Stimulated activated CD4-positive, alpha-beta T cell treated with anti-CD3 and anti-CD28 coated beads, TNF-alpha, amount 100 ng/mL, for 24 hours (primary cell): Measurements from ENCODE around the gene TSPOAP1.

Source experiments
- DNase-seq, 3 experiments: peaks; one replicate each; pipeline ENCODE4 v3.0.0-alpha.2; 2020; ENCODE audit warnings: low read depth in 3 of 3

Gene TSPOAP1

GRCh38 chr17:58318065-58318481, 10.5 kb downstream of the TSPOAP1 start:
- no peak for DNase-seq

DNA sequence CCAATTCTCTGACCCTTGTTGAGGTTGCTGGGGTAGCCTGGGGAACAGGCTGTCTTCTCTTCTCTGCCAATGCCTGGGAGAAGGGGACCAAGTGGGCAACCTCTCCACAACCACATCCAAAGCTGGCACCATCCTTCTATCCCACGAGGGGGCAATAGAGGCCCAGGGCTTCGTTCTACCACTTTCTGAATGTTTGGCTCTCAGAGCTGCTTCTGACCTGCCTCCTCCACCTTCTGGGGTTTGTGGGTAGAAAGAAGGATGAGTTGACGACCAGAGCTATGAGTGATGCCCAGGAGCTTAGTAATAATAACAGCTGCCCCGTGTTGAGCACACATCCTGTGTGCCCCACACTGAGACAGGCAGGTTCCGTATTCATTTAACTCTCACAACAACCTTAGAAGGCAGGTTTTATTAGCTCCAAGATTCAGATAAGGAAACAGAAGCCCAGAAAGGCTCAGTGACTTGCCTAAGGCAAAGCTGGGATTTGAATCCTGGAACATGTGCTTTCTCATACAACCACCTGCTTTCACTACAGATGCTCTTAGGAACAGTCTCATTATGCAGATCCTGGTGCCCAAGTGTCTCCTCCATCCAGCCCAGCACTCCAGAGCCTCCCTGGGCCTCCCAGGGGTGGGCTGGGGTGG, 11.1 kb downstream of the TSPOAP1 start:
- peak; percentile 55 to 69 (median 62) for DNase-seq

DNA sequence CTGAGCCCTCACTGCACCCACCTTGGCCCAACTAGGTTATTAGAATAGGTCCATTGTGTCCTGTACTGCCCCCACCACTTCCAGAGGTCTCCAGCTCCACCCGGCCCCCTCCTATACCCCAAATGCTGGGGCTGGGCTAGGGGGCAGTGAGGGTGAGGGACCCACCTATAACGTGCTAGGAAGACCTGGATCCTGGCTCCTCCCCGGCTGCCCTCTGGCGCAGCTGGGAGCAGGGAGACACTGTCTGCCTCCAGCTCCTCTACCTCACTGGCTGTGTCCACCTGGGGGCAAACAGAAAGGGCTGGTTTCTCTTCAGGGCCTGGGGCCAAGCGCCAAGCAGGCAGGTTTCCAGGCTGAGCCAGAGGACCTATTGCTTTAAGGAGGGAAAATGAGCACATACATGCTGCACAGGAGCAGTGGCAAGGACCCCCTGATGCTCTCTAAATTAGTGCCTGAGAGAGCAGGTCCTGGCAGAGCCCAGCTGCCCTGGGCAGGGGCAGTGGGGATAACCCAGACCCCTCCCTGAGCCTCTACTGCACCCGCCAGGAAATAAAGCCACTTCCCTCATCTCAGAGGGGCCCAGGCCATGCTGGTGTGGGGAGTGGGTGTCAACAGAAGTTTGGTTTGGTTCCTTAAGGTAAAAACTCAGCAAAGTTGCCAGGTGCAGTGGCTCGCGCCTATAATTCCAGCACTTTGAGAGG, 12.2 kb downstream of the TSPOAP1 start:
- DNase-seq: no peak

DNA sequence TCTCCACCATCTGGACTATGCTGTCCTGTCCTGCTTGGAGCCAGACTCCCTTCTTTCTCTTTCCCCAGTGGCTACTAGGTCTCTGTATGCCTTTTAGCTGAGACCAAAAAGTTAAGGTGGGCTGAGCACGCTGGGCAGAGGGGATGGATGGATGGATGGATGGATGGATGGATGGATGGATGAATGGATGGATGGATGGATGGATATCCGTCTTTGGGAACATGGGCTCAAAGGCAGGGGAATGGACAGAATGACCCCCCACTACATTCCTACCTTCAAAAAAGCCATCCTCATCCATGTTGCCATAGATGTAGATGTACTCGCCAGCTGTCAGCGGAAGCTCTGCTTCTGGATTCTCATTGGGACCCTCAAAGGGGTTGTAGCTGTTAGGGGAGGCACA, 12.8 kb downstream of the TSPOAP1 start:
- DNase-seq: no peak

- no peak for DNase-seq
These were observed 13.3 kb downstream of the TSPOAP1 start for GRCh38 chr17:58315281-58315711.

DNA sequence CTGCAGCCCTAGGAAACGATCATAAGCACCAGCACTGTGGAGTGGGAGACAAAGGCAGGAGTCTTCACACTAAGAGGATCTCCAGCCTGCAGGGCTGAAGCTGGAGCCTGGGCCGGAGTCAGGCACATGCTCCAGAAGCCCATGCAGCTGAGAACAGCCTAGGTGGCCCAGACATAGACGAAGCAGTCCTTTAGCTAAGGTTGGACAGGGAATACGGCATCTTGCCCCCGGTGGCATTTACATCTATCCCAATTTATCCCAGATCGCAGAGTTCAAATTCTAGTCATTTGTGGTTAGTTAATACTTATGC, 13.9 kb downstream of the TSPOAP1 start:
- DNase-seq: no peak

- no peak for DNase-seq
These were observed 14.5 kb downstream of the TSPOAP1 start for GRCh38 chr17:58313815-58314705.

- no peak for DNase-seq
These were observed 15.8 kb downstream of the TSPOAP1 start for GRCh38 chr17:58312829-58313228.

GRCh38 chr17:58312021-58312630, 16.5 kb downstream of the TSPOAP1 start:
- DNase-seq: no peak

GRCh38 chr17:58311429-58311894, 17.1 kb downstream of the TSPOAP1 start:
- DNase-seq: no peak

- no peak for DNase-seq
These were observed 17.8 kb downstream of the TSPOAP1 start for GRCh38 chr17:58310511-58311428.

- DNase-seq: no peak
These were observed 18.7 kb downstream of the TSPOAP1 start for GRCh38 chr17:58309918-58310259.

GRCh38 chr17:58308985-58309917, 19.3 kb downstream of the TSPOAP1 start:
- no peak for DNase-seq

- DNase-seq: no peak
These were observed 20.2 kb downstream of the TSPOAP1 start for GRCh38 chr17:58308173-58308984.

DNA sequence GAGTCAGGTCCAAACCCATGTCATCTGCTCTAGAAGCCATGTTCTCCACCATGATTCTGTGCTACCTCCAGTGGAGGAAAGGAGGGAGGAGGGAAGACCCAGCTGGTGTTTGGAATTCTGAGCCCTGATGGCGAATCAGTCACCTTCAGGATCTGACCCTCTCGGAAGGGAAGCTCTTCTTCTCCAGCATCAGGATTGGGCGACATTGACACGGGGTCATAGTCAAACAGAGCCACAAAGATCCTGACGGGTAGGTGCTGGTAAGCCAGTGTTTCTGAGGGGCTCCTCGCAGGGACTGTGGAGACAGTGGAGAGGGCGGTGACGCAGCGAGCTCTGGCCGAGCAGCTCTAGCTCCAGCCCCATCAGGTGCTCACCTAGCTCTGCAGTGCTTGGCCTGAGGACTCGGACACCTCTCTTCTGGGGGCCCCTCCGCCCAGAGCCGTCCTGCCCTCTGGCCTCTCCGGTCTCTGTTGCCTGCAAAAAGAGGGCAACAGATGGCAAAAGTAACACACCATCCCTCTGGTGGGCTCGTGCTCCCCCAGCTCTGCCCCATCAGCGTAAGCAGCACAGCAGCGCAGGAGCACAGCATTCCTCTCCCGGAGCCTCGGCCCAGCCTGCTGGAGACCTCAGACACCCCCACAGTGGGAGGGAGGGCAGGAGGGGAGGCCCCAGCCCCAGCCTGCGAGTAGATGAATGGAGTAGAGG, 21.0 kb downstream of the TSPOAP1 start:
- DNase-seq: no peak

GRCh38 chr17:58306131-58306951, 22.3 kb downstream of the TSPOAP1 start:
- DNase-seq: no peak

GRCh38 chr17:58305626-58306025, 23.0 kb downstream of the TSPOAP1 start:
- DNase-seq: no peak
